Measurements from ENCODE around the gene PLXNB1. TPM values are rescaled to one million over a fixed set of nuclear protein-coding genes. Genes with fewer than 3 reads are reported as not detected.
"Not testable (repeated sequence)": the region's sequence is repeated elsewhere in the genome, so short reads cannot be mapped to it uniquely, and the experiment has no call there.

Gene PLXNB1
- total RNA-seq, 1 donor from 2014 or later, result 195 TPM

DNA sequence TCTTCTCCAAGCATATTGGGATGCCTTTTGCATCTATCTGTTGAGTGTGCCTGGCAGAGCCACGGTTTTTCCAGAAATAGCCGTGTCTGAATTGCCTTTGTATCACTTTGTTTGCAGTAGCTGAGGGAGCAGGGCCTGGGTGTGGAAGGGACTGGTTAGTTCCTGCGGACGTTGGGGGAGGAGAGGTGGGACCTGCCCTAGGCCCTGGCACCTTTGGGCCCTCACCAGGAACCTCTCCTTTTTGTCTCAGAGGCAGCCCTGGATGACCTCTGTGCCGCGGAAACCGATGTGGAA lies 35.3 kb upstream of the PLXNB1 start:
- peaks cover 7% of the 10 kb centered on the region for H3K36me3 Mint-ChIP-seq (ENCODE audit: unreplicated experiment)
- DNase-seq, result no peak
- H3K9me3 Mint-ChIP-seq (ENCODE audit: unreplicated experiment), result peaks cover 12% of the 10 kb centered on the region
- H3K4me1 Mint-ChIP-seq (ENCODE audit: low read depth, unreplicated experiment), result peaks cover 27% of the 10 kb centered on the region
- peak overlapping the region; percentile 79 for H3K4me3 Mint-ChIP-seq (ENCODE audit: unreplicated experiment)
- H3K27me3 Mint-ChIP-seq (ENCODE audit: unreplicated experiment), result peaks cover 12% of the 10 kb centered on the region
- H3K27ac Mint-ChIP-seq (ENCODE audit: unreplicated experiment), result peak overlapping the region; percentile 98
- TF ChIP-seq, protein P1, sequence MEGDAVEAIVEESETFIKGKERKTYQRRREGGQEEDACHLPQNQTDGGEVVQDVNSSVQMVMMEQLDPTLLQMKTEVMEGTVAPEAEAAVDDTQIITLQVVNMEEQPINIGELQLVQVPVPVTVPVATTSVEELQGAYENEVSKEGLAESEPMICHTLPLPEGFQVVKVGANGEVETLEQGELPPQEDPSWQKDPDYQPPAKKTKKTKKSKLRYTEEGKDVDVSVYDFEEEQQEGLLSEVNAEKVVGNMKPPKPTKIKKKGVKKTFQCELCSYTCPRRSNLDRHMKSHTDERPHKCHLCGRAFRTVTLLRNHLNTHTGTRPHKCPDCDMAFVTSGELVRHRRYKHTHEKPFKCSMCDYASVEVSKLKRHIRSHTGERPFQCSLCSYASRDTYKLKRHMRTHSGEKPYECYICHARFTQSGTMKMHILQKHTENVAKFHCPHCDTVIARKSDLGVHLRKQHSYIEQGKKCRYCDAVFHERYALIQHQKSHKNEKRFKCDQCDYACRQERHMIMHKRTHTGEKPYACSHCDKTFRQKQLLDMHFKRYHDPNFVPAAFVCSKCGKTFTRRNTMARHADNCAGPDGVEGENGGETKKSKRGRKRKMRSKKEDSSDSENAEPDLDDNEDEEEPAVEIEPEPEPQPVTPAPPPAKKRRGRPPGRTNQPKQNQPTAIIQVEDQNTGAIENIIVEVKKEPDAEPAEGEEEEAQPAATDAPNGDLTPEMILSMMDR (IDR thresholded peaks at IDR 0.05; ENCODE audit: partially characterized antibody, unreplicated experiment), result no peak

DNA sequence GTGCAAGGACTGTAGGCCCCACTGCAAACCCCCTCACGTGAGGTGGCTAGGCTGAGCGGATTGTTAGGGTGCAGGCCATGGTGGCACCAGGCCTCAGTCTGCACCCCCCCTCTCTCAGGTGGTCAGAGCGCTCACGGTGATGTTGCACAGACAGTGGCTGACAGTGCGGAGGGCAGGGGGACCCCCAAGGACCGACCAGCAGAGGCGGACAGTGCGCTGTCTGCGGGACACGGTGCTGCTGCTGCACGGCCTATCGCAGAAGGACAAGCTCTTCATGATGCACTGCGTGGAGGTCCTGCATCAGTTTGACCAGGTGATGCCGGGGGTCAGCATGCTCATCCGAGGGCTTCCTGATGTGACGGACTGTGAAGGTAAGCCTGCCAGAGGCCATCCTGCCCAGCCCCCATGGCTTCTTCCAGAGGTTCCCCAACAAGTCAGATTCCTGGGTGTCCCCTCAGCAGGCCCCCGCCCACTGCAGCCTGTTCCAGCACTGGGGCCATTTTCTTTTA lies 34.9 kb upstream of the PLXNB1 start:
- Mint-ChIP-seq H3K4me1 (ENCODE audit: low read depth, unreplicated experiment) (peaks cover 24% of the 10 kb centered on the region), H3K4me3 (ENCODE audit: unreplicated experiment) (no peak overlapping the region), H3K27me3 (ENCODE audit: unreplicated experiment) (peaks cover 12% of the 10 kb centered on the region), H3K27ac (ENCODE audit: unreplicated experiment) (no peak overlapping the region), H3K36me3 (ENCODE audit: unreplicated experiment) (peaks cover 7% of the 10 kb centered on the region), H3K9me3 (ENCODE audit: unreplicated experiment) (peaks cover 12% of the 10 kb centered on the region)
- TF ChIP-seq, protein P1 (IDR thresholded peaks at IDR 0.05; ENCODE audit: partially characterized antibody, unreplicated experiment), result no peak
- no peak for DNase-seq

DNA sequence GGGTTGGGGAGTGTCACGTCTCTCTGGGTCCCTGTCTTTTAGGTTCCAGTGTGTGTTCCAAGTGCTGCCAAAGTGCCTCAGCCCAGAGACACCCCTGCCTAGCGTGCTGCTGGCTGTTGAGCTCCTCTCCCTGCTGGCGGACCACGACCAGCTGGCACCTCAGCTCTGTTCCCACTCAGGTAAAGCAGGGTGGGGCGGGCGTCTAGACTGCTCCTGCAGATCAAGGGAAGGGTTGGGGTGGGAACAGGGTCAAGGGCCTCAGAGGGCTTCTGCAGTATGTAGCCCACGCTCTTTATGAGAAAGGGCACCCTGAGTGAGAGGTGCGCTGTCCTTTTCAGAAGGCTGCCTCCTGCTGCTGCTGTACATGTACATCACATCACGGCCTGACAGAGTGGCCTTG lies 33.8 kb upstream of the PLXNB1 start:
- no peak for DNase-seq
- H3K4me1 Mint-ChIP-seq (ENCODE audit: low read depth, unreplicated experiment), result peaks cover 20% of the 10 kb centered on the region
- peaks cover 12% of the 10 kb centered on the region for H3K9me3 Mint-ChIP-seq (ENCODE audit: unreplicated experiment)
- H3K36me3 Mint-ChIP-seq (ENCODE audit: unreplicated experiment), result peaks cover 7% of the 10 kb centered on the region
- no peak overlapping the region for H3K27ac Mint-ChIP-seq (ENCODE audit: unreplicated experiment)
- peaks cover 12% of the 10 kb centered on the region for H3K27me3 Mint-ChIP-seq (ENCODE audit: unreplicated experiment)
- TF ChIP-seq, protein P1 (IDR thresholded peaks at IDR 0.05; ENCODE audit: partially characterized antibody, unreplicated experiment), result no peak
- no peak overlapping the region for H3K4me3 Mint-ChIP-seq (ENCODE audit: unreplicated experiment)

DNA sequence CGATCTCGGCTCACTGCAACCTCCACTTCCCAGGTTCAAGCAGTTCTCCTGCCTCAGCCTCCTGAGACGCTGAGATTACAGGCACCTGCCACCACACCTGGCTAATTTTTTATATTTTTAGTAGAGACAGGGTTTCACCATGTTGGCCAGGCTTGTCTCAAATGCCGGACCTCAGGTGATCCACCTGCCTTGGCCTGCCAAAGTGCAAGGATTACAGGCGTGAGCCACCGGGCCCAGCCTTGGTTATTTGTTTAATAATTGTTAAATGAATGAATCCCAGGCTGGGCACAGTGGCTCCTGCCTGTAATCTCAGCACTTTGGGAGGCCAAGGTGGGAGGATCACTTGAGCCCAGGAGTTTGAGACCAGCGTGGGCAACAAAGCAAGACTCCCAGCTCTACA lies 31.9 kb upstream of the PLXNB1 start:
- DNase-seq; H3K27ac Mint-ChIP-seq (ENCODE audit: unreplicated experiment); H3K9me3 Mint-ChIP-seq (ENCODE audit: unreplicated experiment); H3K27me3 Mint-ChIP-seq (ENCODE audit: unreplicated experiment); H3K4me3 Mint-ChIP-seq (ENCODE audit: unreplicated experiment); H3K4me1 Mint-ChIP-seq (ENCODE audit: low read depth, unreplicated experiment); H3K36me3 Mint-ChIP-seq (ENCODE audit: unreplicated experiment): not testable (repeated sequence)

DNA sequence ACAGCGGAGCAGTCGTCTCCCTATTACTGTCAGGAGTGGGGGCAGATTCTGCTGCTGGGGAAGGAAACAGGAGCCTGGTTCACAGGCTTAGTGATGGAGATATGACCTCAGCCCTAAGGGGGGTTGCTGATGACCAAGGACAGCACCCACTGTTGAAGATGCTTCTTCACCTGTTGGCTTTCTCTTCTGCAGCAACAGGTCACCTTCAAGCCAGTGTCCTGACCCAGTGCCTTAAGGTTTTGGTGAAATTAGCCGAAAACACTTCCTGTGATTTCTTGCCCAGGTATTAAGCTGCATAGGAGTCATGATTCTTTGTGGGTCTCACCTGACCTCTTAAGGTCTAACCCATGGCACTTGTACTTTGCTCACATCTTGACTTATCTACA lies 30.6 kb upstream of the PLXNB1 start:
- no peaks in the 10 kb centered on the region for H3K36me3 Mint-ChIP-seq (ENCODE audit: unreplicated experiment)
- peaks cover under 1% of the 10 kb centered on the region for H3K9me3 Mint-ChIP-seq (ENCODE audit: unreplicated experiment)
- no peaks in the 10 kb centered on the region for H3K27me3 Mint-ChIP-seq (ENCODE audit: unreplicated experiment)
- H3K4me3 Mint-ChIP-seq (ENCODE audit: unreplicated experiment), result no peak overlapping the region
- H3K27ac Mint-ChIP-seq (ENCODE audit: unreplicated experiment), result no peak overlapping the region
- peaks cover 3% of the 10 kb centered on the region for H3K4me1 Mint-ChIP-seq (ENCODE audit: low read depth, unreplicated experiment)
- TF ChIP-seq, protein P1 (IDR thresholded peaks at IDR 0.05; ENCODE audit: partially characterized antibody, unreplicated experiment), result no peak
- DNase-seq, result no peak

All from glutamatergic neuron (in vitro differentiated cells).